Lower leg skin (tissue), 4 donors: ENCODE data around the gene STAT4. TPM values are rescaled to one million over a fixed set of nuclear protein-coding genes. Genes with fewer than 3 reads are reported as not detected.

Experiments
- DNase-seq, 2 donors: peaks; one replicate each; pipeline ENCODE4 v3.0.0-alpha.2; 2019; ENCODE audit warnings: low spot score in 2 of 2
- H3K4me3 ChIP-seq: fragments of 200-600 bp; sonication (generic); 2 replicates; pipeline ENCODE4 v1.5.1; 2017; ENCODE audit warnings: mild to moderate bottlenecking, low read depth; ENCODE audit not compliant: poor library complexity, severe bottlenecking
- POLR2A ChIP-seq, 2 donors: fragments of 450-650 bp; IDR thresholded peaks; one replicate each; pipeline ENCODE4 v1.6.1; 2016 to 2017; ENCODE audit warnings: antibody characterized with exemption in 2 of 2, mild to moderate bottlenecking in 1 of 2, moderate library complexity in 1 of 2
- WGBS, 2 donors: methylation state at CpG; one replicate each; pipeline ENCODE4 v1.1.5; 2018; 5-methylcytosine and 5-hydroxymethylcytosine counted together
- intact Hi-C: fragments of 100-400 bp; cut with DNase I; formaldehyde crosslinking; loops from one replicate; pipeline ENCODE4 v1.15.0; 2023; ENCODE audit warnings: low total_unique reads
- total RNA-seq, 4 donors: library from RNA; depleted of rRNA; stranded (reverse); fragments of >200 nt; gene quantifications; one replicate each; pipeline ENCODE4 v1.1.0, GENCODE V29; 2016
- TF ChIP-seq, protein P1 (sequence below), 3 donors: fragments of 450-650 bp; IDR thresholded peaks; one replicate each; pipeline ENCODE4 v1.5.1; 2016; ENCODE audit warnings: antibody characterized with exemption in 3 of 3, mild to moderate bottlenecking in 3 of 3, moderate library complexity in 2 of 3

The STAT4 gene
- total RNA-seq, 4 donors from 2014 or later: 0.46 to 4.3 (median 1.3) TPM

DNA sequence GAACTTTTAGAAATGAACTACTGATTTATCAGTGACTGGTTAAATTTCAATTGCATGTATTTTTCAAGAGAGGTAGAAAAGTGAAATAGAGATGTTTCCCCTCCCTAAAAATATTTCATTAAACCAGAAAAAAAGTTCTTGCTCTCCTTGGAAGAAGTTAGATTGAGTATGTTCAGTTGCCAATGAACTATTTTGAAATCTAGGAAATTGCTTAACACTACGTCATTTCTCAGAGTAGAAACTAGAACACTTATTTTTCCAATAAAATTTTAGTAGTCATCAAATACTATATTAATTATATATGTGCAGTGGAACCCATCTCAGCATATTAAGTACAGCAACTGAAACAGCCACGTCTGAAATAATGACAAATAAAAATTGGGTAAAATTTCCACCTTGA lies 85.0 kb downstream of the STAT4 start:
- TF ChIP-seq, protein P1, sequence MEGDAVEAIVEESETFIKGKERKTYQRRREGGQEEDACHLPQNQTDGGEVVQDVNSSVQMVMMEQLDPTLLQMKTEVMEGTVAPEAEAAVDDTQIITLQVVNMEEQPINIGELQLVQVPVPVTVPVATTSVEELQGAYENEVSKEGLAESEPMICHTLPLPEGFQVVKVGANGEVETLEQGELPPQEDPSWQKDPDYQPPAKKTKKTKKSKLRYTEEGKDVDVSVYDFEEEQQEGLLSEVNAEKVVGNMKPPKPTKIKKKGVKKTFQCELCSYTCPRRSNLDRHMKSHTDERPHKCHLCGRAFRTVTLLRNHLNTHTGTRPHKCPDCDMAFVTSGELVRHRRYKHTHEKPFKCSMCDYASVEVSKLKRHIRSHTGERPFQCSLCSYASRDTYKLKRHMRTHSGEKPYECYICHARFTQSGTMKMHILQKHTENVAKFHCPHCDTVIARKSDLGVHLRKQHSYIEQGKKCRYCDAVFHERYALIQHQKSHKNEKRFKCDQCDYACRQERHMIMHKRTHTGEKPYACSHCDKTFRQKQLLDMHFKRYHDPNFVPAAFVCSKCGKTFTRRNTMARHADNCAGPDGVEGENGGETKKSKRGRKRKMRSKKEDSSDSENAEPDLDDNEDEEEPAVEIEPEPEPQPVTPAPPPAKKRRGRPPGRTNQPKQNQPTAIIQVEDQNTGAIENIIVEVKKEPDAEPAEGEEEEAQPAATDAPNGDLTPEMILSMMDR (IDR thresholded peaks at IDR 0.05): no peak
- no peak for TF ChIP-seq POLR2A (IDR thresholded peaks at IDR 0.05)
- no peak overlapping the region for H3K4me3 ChIP-seq
- intact Hi-C loops: loop anchor here (10.0 kb wide), 1 partner anchor 89 kb away; the partner anchor contains the start of gene STAT4
- DNase-seq: no peak
- 48 to 50% methylated on average over 2 of the region's 2 CpGs for WGBS, 2 donors

DNA sequence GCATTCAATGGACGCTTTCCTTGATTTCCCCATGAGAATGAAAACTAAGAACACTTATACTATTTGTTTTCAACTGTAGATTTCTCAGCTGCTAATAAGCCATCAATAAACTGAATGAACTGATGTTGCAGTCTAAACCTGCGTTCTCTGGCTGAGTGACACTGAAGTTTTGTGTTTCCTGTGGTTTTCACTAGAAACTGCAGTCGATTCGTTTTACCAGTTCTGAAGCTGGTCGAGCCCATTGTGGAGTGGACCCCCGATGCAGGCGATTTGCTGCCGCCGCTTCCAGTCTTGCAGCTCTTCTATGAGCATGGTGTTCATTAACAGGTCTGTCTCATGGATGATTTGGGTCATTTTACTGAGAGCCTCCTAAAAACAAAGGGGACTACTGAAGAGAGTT lies 86.2 kb downstream of the STAT4 start:
- WGBS, 2 donors: 79 to 90% methylated on average over 9 of the region's 9 CpGs
- TF ChIP-seq, protein P1 (IDR thresholded peaks at IDR 0.05): no peak
- TF ChIP-seq POLR2A (IDR thresholded peaks at IDR 0.05): no peak
- intact Hi-C loops: loop anchor here (10.0 kb wide), 1 partner anchor 90 kb away; the partner anchor contains the start of gene STAT4
- DNase-seq: no peak
- H3K4me3 ChIP-seq: no peak overlapping the region

DNA sequence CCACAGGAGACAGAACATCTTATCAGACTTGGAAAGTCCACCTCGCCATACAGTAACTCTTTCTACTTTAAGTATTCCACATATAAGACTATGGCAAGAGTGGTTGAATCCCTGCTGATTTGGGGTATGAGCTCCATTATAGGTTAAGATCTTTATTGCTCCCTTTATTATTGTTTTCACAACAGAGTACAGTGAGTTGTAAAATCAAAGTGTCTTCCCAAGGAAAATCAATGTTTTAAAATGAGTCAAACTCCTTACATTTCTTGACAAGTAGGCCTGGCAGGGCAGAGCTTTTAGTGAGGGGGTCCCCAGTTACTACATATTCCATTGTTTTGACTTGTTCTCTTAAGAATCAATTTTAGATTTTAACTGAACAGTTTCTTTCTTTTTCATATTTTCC lies 87.2 kb downstream of the STAT4 start:
- TF ChIP-seq, protein P1 (IDR thresholded peaks at IDR 0.05): no peak
- TF ChIP-seq POLR2A (IDR thresholded peaks at IDR 0.05): no peak
- intact Hi-C loops: loop anchor here (10.0 kb wide), 1 partner anchor 91 kb away; the partner anchor contains the start of gene STAT4
- WGBS, 2 donors: 93 to 97% methylated on average over 1 of the region's 1 CpG
- no peak for DNase-seq
- no peak overlapping the region for H3K4me3 ChIP-seq

DNA sequence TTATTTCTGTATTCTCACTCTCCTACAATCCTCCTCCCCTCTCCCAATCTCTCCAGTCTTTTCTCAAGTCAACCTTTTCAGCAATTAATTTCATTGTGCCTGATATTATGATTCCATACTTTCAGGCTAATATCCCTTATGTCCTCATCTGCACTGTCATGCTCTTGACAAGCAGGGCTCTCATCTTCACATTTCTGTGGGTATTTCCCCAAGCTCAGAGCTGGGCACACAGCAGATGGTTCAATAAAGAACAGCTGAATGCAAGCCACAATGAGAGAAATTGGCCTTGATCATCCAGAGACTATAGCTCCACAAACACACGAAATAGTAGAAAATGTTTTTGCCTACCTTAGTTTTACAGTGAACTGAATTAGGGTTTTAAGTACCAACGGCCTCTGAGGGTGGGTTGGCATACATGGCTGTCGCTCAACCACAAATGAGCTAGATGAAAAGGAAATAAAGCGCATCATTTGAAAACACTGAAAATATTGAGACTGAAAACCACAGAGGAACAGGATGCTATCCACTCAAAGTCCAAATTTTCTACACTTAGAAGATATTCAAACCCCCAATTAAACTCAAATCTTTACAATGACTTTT lies 89.3 kb downstream of the STAT4 start:
- TF ChIP-seq, protein P1 (IDR thresholded peaks at IDR 0.05): no peak
- no peak for TF ChIP-seq POLR2A (IDR thresholded peaks at IDR 0.05)
- intact Hi-C loops: loop anchor here (10.0 kb wide), 1 partner anchor 93 kb away; the partner anchor contains the start of gene STAT4
- 86 to 96% methylated on average over 4 of the region's 4 CpGs for WGBS, 2 donors
- no peak overlapping the region for H3K4me3 ChIP-seq
- DNase-seq: no peak

DNA sequence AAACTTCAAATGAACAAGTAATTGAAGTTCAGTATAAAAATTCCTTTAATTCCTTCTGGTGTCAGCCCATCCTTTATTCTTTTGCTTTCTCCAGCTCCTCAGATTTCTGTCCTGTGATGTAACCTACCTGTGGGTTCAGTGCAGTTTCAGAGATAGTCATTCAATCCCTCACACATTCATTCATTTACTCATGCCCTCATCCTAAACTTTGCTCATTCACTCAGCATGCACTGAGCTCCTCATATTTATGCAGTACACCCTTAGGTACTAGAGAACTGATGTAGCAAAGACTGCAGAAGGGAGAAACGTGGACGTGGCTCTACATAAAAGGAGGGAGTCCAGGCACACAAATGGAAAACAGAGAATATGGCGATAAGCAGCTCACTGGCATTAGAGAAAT lies 91.5 kb downstream of the STAT4 start:
- WGBS, 2 donors: 84 to 89% methylated on average over 3 of the region's 3 CpGs
- intact Hi-C loops: no loop called here
- H3K4me3 ChIP-seq: no peak overlapping the region
- no peak for DNase-seq
- TF ChIP-seq POLR2A (IDR thresholded peaks at IDR 0.05): no peak
- TF ChIP-seq, protein P1 (IDR thresholded peaks at IDR 0.05): no peak

DNA sequence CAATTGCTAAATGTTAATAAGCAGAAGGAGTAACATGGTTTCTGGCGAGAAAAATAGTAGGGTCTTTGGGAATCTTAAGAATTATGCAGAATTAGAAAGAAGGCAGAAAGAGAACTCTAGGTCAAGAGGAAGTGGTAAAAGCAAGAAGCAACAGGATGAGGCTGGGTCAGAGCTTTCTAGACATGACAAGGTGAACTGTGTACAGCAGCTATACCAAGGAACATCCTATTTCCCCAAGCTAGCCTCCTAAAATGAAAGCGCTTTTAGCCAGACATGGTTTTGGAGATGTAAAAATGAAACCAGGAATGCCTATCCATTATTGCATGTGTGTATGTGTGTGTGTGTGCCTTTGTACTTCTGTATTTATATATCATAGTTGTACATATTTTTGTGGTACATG lies 94.6 kb downstream of the STAT4 start:
- 88 to 91% methylated on average over 2 of the region's 2 CpGs for WGBS, 2 donors
- H3K4me3 ChIP-seq: no peak overlapping the region
- TF ChIP-seq, protein P1 (IDR thresholded peaks at IDR 0.05): no peak
- no peak for TF ChIP-seq POLR2A (IDR thresholded peaks at IDR 0.05)
- intact Hi-C loops: no loop called here
- DNase-seq: no peak
